ENCODE data around the gene LRRFIP1.

The LRRFIP1 gene

GRCh38 chr2:237691029-237691907, 63.9 kb downstream of the LRRFIP1 start:
- peak; percentile 51 for DNase-seq

DNA sequence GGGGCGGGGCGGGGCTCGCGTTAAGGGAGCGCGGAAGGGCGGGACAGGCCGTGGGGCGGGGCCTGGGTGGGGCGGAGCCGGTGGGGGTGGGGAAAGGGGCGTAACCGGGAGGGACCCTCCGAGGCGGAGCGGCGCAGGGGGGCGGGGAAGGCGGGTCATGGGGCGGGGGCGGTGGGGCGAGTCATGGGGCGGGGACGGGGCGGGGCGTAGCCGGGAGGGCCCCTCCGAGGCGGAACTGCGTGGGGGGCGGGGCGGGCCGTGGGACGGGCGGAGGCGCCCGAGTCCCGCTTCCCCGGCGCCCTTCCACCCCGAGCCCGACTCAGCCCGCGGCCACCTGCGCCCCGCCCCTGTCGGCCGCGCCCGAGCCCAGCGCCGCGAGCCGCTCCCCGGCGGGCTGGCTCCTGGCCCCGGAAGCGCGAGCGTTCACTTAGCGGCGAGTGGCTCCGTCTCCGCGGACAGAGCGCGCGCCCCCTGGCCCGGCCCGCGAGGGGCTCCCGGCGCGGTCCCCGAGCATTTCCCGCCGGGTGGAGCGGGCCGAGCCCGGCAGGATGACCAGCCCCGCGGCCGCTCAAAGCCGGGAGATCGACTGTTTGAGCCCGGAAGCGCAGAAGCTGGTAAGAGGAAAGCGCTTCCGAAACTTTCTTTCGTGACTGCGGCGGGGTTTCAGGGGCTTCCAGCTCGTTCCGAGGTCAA, 64.7 kb downstream of the LRRFIP1 start:
- peak; percentile 95 for DNase-seq

- DNase-seq = no peak
These were observed 65.4 kb downstream of the LRRFIP1 start for GRCh38 chr2:237692601-237693290.

- DNase-seq = peak; percentile 28
These were observed 66.1 kb downstream of the LRRFIP1 start for GRCh38 chr2:237693291-237693994.

DNA sequence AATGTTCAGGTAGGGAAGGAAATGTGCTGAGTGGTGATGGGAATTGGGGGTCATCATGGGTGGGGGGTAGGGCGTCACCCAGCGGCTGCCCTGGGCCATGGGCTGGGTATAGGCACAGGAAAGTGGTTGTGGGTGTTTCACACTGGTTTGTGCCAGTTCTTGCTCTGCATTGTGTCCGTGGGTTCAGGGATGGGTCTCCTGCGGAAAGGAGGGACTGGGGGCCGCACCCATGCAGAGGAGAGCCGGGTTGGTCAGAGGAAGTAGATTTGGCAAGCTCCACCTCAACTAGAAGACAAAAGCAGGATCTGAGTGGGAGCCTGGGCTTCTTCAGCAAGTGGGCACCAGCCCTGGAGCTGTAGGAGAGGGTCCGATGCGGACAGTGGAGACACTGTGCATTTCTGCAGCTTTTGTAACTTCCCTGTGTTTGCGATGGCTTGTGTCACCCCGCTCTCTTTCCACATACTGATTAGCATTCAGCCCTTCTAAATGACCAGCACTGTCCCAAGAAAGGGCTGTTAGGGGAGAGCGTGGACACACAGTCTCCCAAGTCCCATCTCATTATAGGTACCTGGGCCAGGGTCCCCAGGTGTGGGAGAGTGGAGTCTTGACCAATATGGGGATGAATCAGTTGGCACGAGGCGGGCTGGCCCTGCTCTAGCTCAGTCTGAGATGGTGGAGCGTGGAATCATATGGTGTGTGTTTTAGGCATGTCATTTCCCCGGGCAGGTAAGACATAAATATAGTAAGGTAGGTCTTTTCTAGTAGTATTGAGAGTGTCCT, 67.2 kb downstream of the LRRFIP1 start:
- DNase-seq = peak; percentile 61

DNA sequence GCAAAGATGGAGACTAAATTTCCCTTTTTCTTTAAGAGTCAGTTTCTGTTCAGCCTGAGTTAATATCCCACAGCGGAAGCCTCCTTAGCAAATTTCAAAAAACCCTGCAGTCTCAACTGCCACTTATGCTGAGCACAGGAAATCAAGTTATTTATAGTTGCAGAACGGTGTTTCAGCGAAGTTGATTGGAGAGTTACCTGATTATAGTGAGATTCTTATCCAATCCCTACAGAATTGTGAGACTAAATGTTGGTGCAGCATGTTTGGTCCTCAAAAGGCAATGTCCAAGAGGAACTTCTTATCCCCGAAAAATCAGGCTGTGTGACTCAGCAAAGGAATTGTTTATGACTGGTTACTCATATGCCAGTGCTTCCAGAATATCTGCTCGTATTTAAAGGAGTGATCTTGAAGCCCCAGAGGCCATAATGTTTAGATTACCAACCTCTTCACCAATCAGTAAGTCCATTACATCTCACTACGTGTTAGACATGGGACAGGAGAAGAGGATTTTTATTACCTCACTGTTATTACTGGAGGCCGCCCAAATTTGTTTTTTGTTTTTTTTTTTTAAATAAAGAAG, 67.9 kb downstream of the LRRFIP1 start:
- DNase-seq = no peak

- DNase-seq = peak; percentile 44
These were observed 69.1 kb downstream of the LRRFIP1 start for GRCh38 chr2:237696461-237696860.

DNA sequence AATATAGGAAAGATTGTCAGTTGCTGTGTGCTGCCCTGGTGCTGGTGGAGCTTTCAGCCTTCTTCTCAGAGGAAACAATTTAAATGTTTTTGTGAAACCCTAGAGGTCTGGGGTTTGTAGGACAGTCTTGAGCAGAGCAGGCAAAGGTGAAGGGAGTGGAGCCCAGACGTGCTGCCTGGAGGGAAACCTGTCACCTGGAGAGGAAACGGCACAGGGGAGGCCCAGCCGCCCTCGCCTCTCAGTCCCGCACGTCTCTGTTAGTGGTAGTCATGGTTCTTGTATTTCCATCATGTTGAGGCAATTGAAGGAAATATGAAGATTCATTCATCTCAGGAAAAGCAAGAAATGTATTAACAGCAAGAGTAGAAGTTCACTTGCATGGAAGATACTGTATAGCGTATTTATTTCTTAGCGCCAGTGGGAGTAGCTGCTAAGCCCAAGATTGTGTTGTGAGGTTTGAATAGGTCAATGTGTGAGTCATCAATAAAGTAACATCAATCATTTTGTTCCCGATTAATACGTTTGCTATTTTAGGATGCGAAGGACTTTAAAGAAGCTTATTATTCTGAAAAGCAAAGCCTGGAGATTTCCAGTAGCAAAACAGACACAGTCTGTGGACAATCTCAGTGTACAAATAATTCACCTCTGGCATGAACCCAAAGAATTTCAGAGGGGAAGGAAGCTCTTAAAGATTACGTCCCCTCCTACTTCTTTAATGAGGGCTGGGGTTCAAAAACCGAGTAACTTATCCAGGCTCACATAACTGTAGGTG, 70.4 kb downstream of the LRRFIP1 start:
- no peak for DNase-seq

DNA sequence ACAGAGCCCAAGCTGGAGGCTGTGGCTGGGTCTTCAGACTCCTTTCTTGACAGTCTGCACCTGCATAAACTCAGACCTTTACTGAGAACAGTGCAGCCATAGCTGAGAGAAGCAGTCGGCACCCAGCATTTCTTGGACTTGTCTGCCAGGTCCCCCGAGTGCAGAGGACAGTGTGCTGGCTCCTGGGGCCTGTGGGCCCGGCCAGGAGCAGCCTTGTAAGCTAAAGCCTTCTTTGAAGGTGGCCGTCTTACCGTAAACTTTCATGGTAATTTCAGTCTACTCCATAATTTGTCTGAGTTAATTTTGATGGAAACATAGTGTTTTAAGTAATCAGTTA, 70.9 kb downstream of the LRRFIP1 start:
- DNase-seq = no peak

- no peak for DNase-seq
These were observed 72.6 kb downstream of the LRRFIP1 start for GRCh38 chr2:237699870-237700511.

DNA sequence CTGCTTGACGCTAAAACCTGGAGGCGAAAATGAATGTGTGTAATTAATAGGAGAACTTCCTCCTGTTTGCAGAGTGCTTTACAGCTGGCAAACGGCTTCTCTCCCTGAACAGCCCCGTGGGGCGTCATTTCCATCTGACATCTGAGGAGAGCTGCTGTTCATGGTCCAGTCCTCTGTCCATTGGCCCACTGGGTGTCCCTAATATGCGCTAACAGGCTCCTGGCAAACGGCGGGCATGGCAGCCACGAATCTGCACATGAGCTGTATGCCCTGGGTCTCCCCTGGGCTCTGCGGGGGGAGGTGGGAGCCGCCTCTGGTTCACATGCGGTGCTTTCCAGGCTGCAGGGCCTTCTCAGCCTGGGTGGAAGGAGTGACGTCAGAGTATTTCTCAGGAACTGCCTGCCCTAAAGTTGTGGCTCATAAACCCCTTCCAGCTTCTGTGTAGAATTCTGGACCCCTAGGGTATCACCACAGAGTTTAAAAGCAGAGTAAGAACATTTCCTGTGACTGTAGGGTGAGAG, 73.2 kb downstream of the LRRFIP1 start:
- peak; percentile 84 for DNase-seq

DNA sequence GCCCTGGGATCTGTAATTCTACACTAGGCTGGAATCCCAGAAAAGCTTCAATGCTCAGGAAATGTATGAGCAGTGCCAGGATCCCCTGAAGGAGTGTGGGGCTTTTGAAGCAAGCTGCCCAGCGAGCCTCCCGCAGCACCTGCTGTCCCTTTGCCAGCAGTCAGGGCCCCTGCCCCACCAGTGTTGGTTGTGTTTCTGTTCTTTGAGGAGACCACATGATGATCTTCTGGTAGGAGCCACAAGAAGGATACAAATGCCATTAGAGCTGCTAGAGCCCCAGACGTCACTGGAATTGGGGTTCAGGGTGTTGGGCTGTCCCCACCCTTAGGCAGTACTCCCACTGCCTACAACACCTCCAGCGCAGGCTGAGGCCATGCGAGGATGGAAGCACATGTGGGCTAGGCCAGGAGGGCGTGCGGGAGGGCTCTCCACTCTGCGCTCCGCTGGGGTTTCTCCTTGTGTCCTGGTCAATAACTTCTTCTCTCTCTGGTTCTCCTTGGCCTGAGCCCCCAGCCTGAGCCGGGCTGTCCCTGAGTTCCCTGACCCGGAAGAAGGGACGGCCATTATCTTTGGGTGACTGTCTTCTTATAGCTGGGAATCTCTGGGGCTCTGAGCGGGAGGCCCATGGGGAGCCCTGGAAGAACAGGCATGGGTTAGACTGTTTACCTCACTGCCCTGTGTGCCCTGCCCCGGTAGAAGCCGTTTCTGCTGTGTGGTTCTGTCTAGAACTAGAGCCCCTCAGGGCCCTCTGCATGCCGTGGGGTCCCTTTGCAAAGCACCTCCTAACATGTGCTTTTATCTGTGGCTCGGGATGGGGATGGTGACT, 73.9 kb downstream of the LRRFIP1 start:
- no peak for DNase-seq

GRCh38 chr2:237701859-237702390, 74.5 kb downstream of the LRRFIP1 start:
- DNase-seq = no peak

DNA sequence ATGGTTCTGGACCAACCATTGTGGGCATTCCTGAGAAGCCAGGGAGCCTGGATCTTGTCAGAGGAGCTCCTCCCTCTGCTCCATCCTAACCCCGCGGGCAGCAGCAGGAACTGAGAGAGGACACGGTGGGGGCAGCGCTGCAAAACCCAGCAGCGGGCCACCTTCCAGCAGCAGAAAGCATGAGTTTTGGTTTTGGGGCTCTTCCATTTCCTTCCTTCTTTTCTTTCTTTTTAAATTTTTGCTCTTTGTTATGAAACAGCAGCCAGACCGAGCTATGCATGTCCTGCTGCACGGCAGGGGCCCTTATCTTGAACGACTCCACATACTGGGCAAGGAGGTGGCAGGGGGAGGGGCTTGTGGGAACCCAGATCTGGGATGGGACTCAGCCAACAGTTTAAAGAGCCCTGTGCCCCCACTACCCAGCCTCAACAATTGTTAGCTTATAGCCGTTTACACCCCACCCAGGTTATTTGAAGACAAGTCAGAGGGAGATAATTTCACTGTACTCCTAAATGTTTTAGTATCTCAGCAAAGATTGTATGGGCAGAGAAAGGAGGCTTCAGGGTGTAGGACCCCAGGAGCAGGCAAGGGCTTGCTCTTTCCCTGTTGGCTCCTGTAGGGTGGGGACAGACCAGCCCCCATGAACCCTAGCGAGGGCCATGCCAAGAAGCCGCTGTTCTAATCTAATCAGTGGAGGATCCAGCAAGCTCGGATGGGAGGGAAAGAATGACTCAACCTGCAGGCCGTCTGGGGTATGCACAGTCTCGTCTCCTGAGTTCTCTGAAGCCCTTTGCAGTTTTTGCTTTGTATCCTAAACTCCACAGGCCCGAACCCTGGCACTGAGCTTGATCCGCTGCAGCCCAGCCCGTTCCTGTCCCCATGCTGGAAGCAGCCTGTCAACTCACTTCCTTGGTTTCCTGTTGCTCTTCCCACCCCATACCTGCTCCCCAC, 75.3 kb downstream of the LRRFIP1 start:
- peak; percentile 29 for DNase-seq

DNA sequence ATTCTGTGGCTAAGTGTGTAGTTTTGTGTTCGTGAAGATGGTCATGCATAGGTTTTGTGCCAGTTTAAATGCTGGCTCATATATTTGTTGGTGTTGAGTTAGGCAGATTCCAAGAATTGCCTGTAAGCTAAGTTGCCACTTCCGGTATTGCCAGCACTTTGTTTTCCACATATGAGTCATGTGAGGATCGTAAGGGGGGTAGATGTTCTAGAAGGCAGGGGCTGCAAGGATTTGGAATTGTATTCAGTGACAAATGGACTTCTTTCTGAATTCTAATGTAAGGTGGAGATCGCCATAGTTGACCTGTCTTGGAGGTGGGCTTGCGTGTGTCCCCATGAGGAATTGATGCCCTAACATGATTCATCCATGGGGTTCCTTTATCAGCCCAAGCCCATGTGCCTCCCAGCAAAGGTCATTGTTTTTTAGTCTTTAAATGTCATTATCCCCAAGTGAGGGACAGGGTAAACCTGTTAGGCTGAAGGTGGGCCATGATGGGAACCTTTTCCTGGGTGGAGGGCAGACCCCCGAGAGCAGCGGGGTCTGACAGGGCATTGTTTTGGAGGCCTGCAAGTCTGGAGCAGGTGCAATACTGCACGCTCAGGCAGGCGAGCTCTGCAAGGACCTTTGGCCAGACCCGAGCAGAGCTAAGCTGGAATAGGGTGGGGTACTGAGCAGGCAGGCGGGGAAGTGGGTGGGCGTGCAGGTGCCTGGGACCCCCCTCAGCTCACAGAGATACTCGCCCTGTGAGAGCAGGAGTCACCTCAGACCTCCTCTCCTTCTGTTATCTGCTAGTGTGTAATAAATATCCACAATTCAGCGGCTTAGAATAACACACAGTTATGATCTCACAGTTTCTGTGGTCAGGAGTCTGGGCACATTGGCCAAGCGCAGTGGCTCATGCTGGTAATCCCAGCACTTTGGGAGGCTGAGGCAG, 77.4 kb downstream of the LRRFIP1 start:
- DNase-seq = no peak

DNA sequence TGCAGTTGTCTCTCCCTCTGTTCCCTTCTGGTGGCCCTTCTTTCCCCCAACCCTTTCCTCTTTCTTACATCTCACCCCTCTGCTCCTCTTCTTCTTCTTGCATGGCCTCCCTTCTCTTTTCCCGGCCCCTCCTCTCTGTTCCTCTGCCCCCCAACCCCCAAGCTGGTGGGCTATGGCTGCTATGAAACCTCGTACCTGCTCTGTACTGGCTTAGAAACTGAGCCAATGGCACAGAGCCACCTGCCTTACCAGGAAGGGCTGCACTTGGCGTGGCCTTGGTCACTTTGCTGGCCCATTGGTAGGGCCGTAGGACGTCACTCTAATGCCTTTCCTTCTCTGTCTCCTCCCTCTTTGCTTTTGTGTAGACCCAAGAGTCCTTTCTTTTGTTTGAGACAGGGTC, 78.9 kb downstream of the LRRFIP1 start:
- DNase-seq = no peak

DNA sequence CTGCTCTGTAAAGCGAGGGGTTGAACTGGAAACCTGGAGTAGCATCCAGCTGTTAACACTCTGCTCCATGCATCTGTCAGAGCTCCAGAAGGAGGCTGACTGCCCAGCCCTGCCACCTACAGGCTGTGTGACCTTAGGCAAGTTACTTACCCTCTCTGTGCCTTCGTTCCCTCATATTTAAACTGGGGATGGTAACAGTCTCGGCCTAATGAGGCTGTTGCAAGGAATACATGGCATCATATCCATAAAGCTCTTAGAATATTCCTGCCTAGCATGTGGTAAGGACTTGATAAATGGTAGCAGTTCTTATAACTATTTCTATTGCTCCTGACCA, 80.6 kb downstream of the LRRFIP1 start:
- DNase-seq = no peak
